Activated CD4-positive, CD25-positive, alpha-beta regulatory T cell treated with anti-CD3 and anti-CD28 coated beads, Interleukin-2, amount 50 U/mL, for 72 hours (primary cell): Measurements from ENCODE around the gene LRRC10B.

Experiments
- DNase-seq: peaks from one replicate; pipeline ENCODE4 v3.0.0; 2021

The LRRC10B gene

GRCh38 chr11:61533039-61533375 lies 24.5 kb downstream of the LRRC10B start:
- DNase-seq: no peak

GRCh38 chr11:61533401-61533800 lies 24.9 kb downstream of the LRRC10B start:
- DNase-seq: no peak

- DNase-seq: no peak
Observed at GRCh38 chr11:61534025-61534932, 25.7 kb downstream of the LRRC10B start.

GRCh38 chr11:61534933-61535839 lies 26.6 kb downstream of the LRRC10B start:
- DNase-seq: no peak

GRCh38 chr11:61535998-61536675 lies 27.6 kb downstream of the LRRC10B start:
- DNase-seq: no peak

DNA sequence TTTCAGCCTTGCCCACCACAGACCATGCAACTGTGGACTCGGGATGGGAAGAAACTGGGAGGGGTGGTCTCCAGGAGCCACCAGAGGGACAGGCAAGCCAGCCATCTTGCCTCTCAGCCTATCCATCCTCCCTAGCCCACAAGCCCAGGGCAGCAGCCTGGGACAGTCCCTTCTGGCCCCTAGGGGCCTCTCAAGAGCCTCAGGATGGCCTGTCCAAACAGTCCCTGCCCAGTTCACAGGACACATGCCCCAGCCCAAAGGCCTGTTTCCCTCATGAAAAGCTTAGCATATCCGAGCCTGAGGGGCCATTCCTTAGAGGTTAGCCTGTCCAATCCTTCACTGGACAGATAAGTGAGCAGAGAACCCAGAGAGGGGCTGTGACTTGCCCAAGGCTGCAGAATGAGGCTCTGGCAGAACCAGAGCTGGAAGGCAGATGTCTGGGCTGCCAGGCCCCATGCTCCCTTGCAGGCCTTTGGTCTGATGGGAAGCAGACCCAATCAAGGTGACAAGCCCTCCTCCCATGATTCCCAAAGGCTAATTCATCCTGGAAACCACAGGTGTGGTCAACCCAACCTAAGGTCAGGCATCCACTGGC lies 28.2 kb downstream of the LRRC10B start:
- DNase-seq: no peak

GRCh38 chr11:61537326-61537725 lies 28.8 kb downstream of the LRRC10B start:
- DNase-seq: no peak

- DNase-seq: no peak
Observed at GRCh38 chr11:61538636-61538961, 30.1 kb downstream of the LRRC10B start.

DNA sequence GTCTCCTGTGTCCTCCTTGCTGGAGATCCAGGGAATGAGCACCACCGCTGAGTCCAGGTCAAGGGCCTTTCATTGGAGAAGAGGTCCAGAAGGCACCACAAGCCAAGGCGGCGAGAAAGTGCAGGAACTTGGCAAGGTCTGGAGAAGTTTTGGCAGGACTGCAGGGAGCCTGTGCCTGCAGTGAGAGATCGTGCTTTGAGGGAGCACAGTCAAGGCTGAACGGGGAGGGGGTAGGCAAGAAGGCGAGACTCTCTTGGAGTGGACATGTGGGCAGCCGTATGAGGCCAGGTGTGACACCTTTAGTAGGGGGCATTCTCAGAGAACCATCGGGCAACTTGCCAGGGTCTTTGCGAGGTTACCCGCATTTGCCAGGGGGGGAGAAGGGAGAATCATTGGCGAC lies 30.5 kb downstream of the LRRC10B start:
- no peak for DNase-seq

GRCh38 chr11:61539831-61540357 lies 31.3 kb downstream of the LRRC10B start:
- DNase-seq: no peak

DNA sequence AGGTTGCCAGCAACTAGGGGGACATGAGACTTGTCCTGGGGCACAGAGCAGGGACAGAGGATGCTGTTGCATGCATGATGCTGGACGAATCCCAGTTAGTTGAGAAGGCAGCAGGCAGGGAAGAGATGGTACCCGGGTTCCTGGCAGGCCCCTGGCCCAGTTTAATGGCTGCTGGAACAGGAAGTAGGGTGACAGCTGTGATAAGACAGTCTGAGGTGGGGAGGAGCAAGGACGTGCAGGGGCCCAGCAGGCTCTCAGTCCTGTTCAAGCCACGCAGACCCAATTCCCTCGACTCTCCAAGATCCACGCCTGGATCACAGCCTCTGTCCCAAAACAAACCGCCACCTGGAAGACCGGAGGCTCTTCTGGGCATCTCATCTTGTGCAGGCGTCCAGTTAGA lies 32.0 kb downstream of the LRRC10B start:
- DNase-seq: no peak

GRCh38 chr11:61541598-61541997 lies 33.0 kb downstream of the LRRC10B start:
- no peak for DNase-seq

- no peak for DNase-seq
Observed at GRCh38 chr11:61542024-61542461, 33.5 kb downstream of the LRRC10B start.

GRCh38 chr11:61542705-61543104 lies 34.2 kb downstream of the LRRC10B start:
- no peak for DNase-seq

DNA sequence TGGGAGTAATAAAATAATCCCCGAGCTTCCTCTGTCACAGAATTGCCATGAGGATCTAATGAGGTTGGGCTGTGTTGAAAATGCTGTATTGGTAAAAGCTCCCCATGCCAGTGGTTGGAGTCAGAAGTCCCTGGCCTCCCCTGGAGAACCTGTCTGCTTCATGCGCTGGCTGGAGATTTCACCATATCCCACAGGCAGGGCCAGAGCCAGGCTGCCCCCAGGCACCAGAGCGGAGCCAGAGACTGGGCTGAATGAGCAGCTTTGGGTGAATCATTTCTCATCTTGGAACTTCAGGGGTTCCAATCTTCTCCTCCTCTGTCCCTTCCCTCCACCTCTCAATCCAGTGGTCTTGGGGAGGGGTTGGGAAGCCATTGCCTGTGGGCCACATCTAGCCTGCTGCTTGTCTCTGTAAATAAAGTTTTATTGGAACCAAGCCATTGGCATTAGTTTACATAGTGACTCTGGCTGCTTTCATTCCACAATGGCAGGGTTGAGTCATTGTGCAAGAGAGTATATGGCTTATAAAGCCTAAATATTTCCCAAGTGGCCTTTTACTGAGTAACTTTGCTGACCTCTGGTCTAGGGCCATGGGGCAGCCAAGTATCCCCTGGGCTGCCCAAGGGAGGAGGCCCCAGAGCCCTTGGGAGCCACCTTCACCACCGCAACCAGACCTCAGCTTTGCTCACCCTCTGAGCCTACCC lies 35.2 kb downstream of the LRRC10B start:
- DNase-seq: no peak

DNA sequence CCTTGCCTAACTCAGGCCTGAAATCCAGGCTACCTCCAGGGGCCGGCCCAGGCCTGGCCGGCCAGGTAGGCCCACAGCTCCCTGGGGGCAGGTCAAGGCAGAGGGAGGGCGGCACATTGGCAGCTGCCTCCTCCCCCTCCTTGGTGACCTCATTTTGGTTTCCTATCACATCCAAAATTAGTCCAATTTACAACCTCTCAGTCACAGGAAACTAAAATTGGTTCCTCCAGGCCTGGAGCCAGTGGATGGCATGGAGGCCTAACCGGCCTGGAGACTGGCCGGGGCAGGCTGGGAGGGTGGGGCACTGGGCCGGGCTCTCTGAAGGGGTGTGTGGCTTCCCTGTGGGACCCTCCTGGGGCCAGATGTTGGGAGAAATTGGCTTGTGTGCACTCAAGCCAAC lies 35.9 kb downstream of the LRRC10B start:
- DNase-seq: no peak

DNA sequence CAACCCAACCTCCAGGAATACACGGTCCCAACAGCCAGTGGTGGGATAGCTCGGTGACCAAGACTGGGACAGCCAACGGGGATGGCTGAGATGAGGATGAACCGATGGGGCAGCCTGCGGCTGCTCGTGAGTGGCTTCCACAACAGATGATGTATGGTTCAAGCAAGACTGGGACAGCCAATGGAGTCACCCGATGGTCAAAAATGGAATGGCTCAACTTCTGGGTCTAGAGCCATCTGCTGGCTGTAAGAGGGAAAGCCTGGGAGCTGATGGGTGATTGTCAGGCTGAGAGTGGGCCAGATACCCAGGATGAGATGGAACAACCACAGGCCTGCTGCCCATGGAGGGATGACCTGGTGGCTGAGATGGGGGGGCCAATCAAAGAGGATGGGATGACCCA lies 36.8 kb downstream of the LRRC10B start:
- no peak for DNase-seq

- no peak for DNase-seq
Observed at GRCh38 chr11:61545921-61546320, 37.4 kb downstream of the LRRC10B start.

- DNase-seq: no peak
Observed at GRCh38 chr11:61546663-61547062, 38.1 kb downstream of the LRRC10B start.

- DNase-seq: no peak
Observed at GRCh38 chr11:61547246-61547645, 38.7 kb downstream of the LRRC10B start.

GRCh38 chr11:61549177-61549576 lies 40.6 kb downstream of the LRRC10B start:
- no peak for DNase-seq
